ENCODE results near the gene TBC1D5. TPM values are rescaled to one million over a fixed set of nuclear protein-coding genes. Genes with fewer than 3 reads are reported as not detected.
A peak's percentile ranks its signal among the peaks of the same experiment; 100 is the strongest.
"Not testable (repeated sequence)": the region's sequence is repeated elsewhere in the genome, so short reads cannot be mapped to it uniquely, and the experiment has no call there.

TBC1D5 gene
- total RNA-seq, 1 donor, result 45.5 TPM

DNA sequence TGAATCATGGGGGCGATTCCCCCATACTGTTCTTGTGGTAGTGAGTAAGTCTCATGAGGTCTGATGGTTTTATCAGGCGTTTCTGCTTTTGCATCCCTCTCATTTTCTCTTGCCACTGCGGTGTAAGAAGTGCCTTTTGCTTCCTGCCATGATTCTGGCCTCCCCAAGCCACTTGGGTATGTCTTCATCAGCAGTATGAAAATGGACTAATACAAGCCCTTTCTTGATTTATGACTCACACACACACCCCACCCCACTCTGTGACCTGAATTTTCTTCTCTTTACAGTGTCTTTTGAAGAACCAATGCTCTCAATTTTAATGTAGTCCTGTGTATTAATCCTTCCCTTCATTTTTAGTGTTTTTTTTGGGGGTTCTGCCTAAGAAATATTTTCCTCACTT is 612.9 kb downstream of the TBC1D5 start:
- no peak for DNase-seq (ENCODE audit: low read depth in 2 of 3, low spot score in 2 of 3)

GRCh38 chr3:17128671-17129070 is 613.8 kb downstream of the TBC1D5 start:
- not testable (repeated sequence) for DNase-seq (ENCODE audit: low read depth in 2 of 3, low spot score in 2 of 3)

DNA sequence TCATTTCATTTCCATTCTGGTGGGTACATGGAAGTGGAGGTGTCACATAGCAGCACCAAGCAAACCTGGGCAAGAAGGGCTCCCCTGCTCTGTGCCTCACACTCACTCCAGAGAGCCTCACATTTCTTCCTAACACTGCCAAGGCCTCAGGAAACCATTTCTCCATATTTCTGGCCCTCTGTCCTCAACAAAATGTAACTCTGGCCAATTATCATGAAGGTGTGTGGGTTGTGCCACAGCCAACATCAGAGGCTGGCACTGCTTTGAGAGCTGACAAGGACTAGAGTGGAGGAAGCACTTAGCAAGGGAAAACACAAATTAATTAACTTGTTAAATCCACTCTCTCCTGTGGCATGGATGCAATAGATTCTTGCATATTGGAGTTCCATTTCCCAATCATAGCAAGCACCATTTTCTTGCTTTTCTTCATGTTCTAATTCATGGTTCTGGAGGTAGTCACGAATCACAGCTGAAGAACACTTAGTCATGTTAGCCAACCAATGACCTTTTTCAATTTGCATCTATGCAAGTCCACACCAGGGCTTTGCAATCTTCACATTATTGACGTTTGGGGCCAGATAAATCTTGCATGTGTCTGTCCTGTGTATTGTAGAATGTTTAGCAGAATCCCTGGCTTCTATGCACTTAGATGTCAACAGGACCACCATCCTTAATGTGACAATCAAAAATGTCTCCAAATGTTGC is 616.5 kb downstream of the TBC1D5 start:
- DNase-seq (ENCODE audit: low read depth in 2 of 3, low spot score in 2 of 3), result no peak

GRCh38 chr3:17122758-17123157 is 619.7 kb downstream of the TBC1D5 start:
- DNase-seq (ENCODE audit: low read depth in 2 of 3, low spot score in 2 of 3), result no peak

DNA sequence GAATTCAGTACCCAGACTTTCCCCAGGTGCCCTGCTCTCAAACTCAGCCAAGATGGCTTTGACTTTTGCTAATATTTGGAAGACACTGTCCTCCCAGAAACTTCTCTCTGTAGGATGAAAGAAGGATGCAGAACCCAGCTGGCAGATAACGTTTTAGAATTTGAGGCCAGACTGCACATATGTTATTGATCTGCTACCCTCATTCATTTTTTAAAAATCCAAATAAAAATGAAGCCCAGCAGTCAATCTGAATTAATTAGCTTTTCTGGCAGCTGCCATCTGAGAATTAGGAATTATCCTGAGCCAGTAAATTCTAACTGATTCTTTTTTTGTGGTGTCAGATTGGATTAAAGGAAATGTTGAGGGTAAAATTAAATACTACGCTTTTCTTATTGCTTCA is 621.1 kb downstream of the TBC1D5 start:
- no peak for DNase-seq (ENCODE audit: low read depth in 2 of 3, low spot score in 2 of 3)

GRCh38 chr3:17120115-17120514 is 622.3 kb downstream of the TBC1D5 start:
- DNase-seq (ENCODE audit: low read depth in 2 of 3, low spot score in 2 of 3), result no peak

- DNase-seq (ENCODE audit: low read depth in 2 of 3, low spot score in 2 of 3), result no peak
Measured at GRCh38 chr3:17119201-17120072, 623.0 kb downstream of the TBC1D5 start.

- DNase-seq (ENCODE audit: low read depth in 2 of 3, low spot score in 2 of 3), result no peak
Measured at GRCh38 chr3:17118771-17119170, 623.7 kb downstream of the TBC1D5 start.

- no peak for DNase-seq (ENCODE audit: low read depth in 2 of 3, low spot score in 2 of 3)
Measured at GRCh38 chr3:17116007-17116600, 626.3 kb downstream of the TBC1D5 start.

DNA sequence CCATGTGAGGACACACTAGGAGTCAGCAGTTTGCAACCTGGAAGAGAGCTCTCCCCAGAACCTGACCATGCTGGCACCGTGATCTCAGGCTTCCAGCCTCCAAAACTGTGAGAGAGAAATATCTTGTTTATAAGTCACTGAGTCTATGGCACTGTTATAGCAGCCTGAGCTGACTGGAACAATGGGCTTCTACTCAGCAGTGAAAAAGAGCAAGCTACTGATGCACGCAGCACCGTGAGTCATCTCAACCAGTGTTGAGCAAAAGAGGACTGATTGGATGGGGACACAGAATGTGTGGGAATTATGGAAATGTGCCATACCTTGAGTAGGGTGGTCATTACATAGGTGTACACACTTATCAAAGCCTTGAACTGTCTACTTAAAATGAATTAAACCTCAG is 627.2 kb downstream of the TBC1D5 start:
- no peak for DNase-seq (ENCODE audit: low read depth in 2 of 3, low spot score in 2 of 3)

- DNase-seq (ENCODE audit: low read depth in 2 of 3, low spot score in 2 of 3), result no peak
Measured at GRCh38 chr3:17111586-17111985, 630.8 kb downstream of the TBC1D5 start.

DNA sequence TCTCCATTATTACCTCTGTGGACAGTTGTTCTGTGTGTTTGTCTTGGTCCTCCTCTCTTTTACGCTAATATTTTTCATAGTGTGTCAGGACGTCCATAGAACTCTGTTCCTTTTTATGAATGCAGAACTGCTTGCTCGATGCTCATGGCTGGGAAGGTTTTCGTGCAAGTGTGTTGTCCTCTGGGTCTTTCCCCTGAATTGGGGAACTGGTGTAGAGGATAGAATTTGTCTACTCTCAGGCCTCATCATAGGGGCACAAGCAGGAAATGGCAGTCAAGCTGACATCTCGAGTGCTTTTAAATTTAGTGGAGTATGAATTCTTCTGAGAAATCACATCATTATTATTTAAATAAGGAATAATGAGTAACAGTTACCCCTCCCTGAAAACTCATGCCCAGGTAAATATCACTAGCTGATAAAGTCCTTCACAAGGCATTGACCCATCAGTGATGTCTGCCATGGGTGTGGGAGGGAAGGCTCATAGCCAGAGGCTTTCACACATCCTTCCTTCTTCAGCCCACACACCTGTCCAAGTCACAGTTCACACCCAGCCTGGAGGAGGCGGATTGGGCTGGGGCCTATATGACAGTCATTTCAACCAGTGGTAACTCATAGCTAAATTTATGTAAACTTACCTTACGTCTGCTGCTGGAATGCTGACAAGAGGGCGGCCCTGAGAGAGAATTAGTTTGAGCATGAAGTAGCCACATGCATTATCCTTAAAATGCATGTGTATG is 631.6 kb downstream of the TBC1D5 start:
- DNase-seq (ENCODE audit: low read depth in 2 of 3, low spot score in 2 of 3), result peak in 2 of 3 donors; percentile 9 to 65

Small RNA genes lying within 50 kb of the gene (small RNA-seq; reads per million reads assigned to genes)
- gene AC104451.1 (not detected), gene RNU7-10P (5.1 reads per million, percentile 87 among the genes with 10 or more reads in this experiment)
